WERI-Rb-1 (cell line): Measurements from ENCODE around the gene IFTAP.

Experiments used
- DNase-seq: peaks from one replicate; pipeline ENCODE4 v3.0.0-alpha.2; 2020
- H3K27ac ChIP-seq: fragments of 250-450 bp; sonication (Bioruptor Pico); 2 replicates; pipeline ENCODE4 v1.5.1; 2020; ENCODE audit warnings: mild to moderate bottlenecking, moderate library complexity
- H3K27me3 ChIP-seq: fragments of 250-450 bp; sonication (Bioruptor Pico); 2 replicates; pipeline ENCODE4 v1.5.1; 2021; ENCODE audit warnings: mild to moderate bottlenecking, low read depth, moderate library complexity; ENCODE audit not compliant: insufficient read depth, severe bottlenecking
- H3K36me3 ChIP-seq: fragments of 250-450 bp; sonication (Bioruptor Pico); 2 replicates; pipeline ENCODE4 v1.5.1; 2020; ENCODE audit warnings: mild to moderate bottlenecking, moderate library complexity
- H3K4me3 ChIP-seq: 2 replicates; pipeline ENCODE4 v1.5.1; 2011; ENCODE audit warnings: low read depth, mild to moderate bottlenecking, control low read depth, low read length
- H3K9me3 ChIP-seq: fragments of 250-450 bp; sonication (Bioruptor Pico); 2 replicates; pipeline ENCODE4 v1.5.1; 2021; ENCODE audit warnings: mild to moderate bottlenecking, moderate library complexity; ENCODE audit not compliant: severe bottlenecking
- CTCF ChIP-seq: IDR thresholded peaks from 2 replicates; pipeline ENCODE4 v1.5.1; 2011; ENCODE audit warnings: low read depth, mild to moderate bottlenecking, control low read depth, inconsistent platforms, low read length

The IFTAP gene

GRCh38 chr11:36609383-36609782 is 15.1 kb downstream of the IFTAP start:
- Histone ChIP-seq H3K4me3 (no peak overlapping the region), H3K9me3 (no peaks in the 10 kb centered on the region), H3K27ac (no peak overlapping the region), H3K27me3 (no peaks in the 10 kb centered on the region), H3K36me3 (no peaks in the 10 kb centered on the region)
- no peak for TF ChIP-seq CTCF
- no peak for DNase-seq

DNA sequence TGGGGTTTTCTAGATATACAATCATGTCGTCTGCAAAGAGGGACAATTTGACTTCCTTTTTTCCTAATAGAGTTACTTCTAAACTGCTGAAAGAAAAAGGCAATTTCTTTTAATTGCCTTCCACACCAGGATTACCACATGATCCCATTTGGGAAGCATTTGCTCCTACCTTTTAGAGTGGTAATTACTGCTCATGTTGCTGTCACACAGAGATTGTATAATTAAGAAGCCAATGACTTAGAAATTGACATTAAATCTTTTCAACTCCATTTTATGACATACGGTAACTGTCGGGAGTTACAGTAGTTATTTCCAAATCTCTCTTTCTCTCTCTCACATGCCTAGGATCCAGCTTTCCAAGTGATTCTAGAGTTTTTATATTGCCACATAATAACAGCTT is 21.5 kb downstream of the IFTAP start:
- Histone ChIP-seq H3K4me3 (no peak overlapping the region), H3K27ac (no peak overlapping the region), H3K9me3 (no peaks in the 10 kb centered on the region), H3K27me3 (no peaks in the 10 kb centered on the region), H3K36me3 (no peaks in the 10 kb centered on the region)
- no peak for DNase-seq
- no peak for TF ChIP-seq CTCF

DNA sequence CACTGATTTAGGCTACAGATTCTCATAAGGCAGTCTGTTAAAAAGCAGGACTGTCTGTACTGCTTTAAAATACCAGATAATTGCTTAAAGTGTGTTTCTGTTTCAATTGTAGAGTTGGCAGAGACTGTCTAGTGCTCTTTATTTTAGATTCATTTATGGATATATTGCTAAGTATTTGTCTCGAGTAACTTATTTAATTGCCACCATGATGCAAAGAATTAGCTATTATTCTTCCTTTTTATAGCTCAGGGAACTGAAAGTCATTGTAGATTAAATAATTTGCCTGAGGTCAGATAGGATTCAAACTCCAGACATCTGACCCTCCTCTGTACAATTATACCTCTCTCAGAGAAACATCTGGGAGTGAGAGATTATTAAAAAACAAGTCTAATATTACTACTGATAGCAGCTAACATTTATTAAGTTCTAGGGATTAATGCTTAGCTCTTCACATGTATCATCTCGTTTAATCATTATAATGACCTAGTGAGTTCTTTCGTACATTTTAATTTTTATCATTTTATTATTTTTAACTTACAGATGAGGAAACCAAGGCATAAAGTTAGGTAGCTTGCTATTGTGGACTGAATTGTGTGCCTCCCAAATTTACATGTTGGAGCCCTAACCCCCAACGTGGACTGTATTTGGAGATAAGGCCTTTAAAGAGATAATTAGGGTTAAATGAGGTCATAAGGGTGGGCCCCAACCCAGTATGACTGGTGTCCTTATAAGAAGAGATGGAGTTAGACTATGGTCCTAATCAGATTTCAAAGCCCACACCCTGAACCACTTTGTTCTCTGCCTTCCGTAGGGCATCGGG is 23.5 kb downstream of the IFTAP start:
- no peak for DNase-seq
- H3K27me3 ChIP-seq = no peaks in the 10 kb centered on the region
- no peak overlapping the region for H3K27ac ChIP-seq
- H3K4me3 ChIP-seq = no peak overlapping the region
- no peaks in the 10 kb centered on the region for H3K9me3 ChIP-seq
- H3K36me3 ChIP-seq = no peaks in the 10 kb centered on the region
- TF ChIP-seq CTCF = no peak

DNA sequence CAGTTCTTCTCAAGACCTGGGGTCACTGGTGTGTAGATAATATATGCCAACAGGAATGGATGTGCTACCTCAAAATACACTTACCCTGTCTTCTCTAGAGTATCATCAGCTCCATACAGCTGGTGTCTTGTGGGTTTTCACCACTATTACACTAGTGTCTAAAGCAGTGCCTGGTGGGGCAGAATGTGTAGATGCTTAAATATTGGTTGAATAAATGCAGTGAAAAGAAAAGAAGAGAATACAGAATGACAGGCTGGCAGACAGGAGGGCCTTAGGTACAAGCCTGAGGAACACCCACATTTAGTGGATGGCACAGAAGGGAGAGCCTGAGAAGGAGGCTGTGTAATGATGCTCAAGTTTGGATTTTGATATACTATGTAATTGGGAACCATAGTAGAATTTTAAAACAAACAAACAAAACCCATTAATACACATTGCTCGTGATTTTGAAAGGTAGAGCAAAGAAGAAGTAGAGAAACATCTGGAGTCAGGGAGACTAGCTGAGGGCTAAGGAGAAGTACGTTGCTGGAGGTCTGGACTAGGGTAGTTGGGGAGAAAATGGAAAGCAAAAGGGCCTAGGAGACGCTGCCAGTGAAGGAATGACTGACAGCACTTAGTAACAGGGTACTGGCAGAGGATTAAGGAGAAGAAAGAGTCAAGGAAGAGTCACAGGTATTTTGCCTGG is 24.2 kb downstream of the IFTAP start:
- no peak for TF ChIP-seq CTCF
- DNase-seq = no peak
- no peaks in the 10 kb centered on the region for H3K9me3 ChIP-seq
- H3K36me3 ChIP-seq = no peaks in the 10 kb centered on the region
- H3K4me3 ChIP-seq = no peak overlapping the region
- no peaks in the 10 kb centered on the region for H3K27me3 ChIP-seq
- H3K27ac ChIP-seq = no peak overlapping the region

DNA sequence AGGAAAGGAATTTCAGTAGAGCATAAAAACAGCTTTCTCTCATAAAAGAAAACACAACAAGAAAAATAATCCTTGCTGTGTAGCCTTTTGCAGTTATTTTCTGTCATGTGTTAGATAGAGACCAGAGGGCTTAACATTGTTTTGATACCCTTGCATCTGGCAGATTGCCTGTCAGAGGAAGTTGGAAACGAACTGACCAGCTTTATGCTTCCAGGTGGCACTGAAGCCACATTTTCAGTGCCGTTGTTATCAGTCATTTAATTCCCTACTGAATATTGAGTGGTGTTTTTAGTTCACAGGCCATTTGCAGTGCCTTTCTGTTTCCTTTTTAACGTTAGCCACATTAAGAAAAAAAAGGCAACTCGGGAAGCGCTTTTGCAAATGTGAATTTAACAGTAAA is 25.2 kb downstream of the IFTAP start:
- Histone ChIP-seq H3K4me3 (no peak overlapping the region), H3K27ac (no peak overlapping the region), H3K9me3 (no peaks in the 10 kb centered on the region), H3K36me3 (no peaks in the 10 kb centered on the region), H3K27me3 (no peaks in the 10 kb centered on the region)
- TF ChIP-seq CTCF = no peak
- DNase-seq = no peak
